Psoas muscle (tissue), 8 donors: ENCODE data around the gene ZNF385D. TPM values are rescaled to one million over a fixed set of nuclear protein-coding genes. Genes with fewer than 3 reads are reported as not detected.

Experiments
- ATAC-seq, 4 donors: fragments of 200-7000 bp; cut with Tn5 transposase; one replicate each; pipeline ENCODE4 v1.9.1; 2020; ENCODE audit warnings: moderate library complexity in 3 of 4, mild to moderate bottlenecking in 2 of 4
- DNase-seq, 2 donors: peaks; one replicate each; pipeline ENCODE4 v3.0.0-alpha.2; 2020
- H3K27ac ChIP-seq: fragments of 200-600 bp; one replicate; pipeline ENCODE4 v1.8.0; 2022
- H3K27me3 ChIP-seq, 3 donors: fragments of 200-600 bp in 1 of 3; one replicate each; pipeline versions ENCODE4 v1.6.1 to v1.8.0; 2013 to 2022; ENCODE audit warnings: low read length in 2 of 3, mild to moderate bottlenecking in 2 of 3, moderate library complexity in 1 of 3; ENCODE audit not compliant: insufficient read depth in 3 of 3
- H3K36me3 ChIP-seq, 2 donors: fragments of 200-600 bp in 1 of 2; one replicate each; pipeline versions ENCODE4 v1.6.1 to v1.8.0; 2013 to 2022; ENCODE audit warnings: low read depth in 1 of 2, mild to moderate bottlenecking in 1 of 2, moderate library complexity in 1 of 2; ENCODE audit not compliant: insufficient read depth in 1 of 2
- H3K4me1 ChIP-seq: fragments of 200-600 bp; one replicate; pipeline ENCODE4 v1.8.0; 2022
- H3K4me3 ChIP-seq: fragments of 200-600 bp; one replicate; pipeline ENCODE4 v1.8.0; 2022; ENCODE audit warnings: mild to moderate bottlenecking
- H3K9me3 ChIP-seq: fragments of 200-600 bp; one replicate; pipeline ENCODE4 v1.8.0; 2022
- WGBS, 3 donors: extraction: QIAGEN DNeasy Blood & Tissue Kit; methylation state at CpG; one replicate each; pipeline versions ENCODE4 v1.1.6 to v1.1.7; 2013; 5-methylcytosine and 5-hydroxymethylcytosine counted together
- intact Hi-C, 2 donors: fragments of 100-400 bp; cut with DNase I; formaldehyde crosslinking; loops; one replicate each; pipeline versions ENCODE4 v1.11.0 to v1.14.2; 2022
- polyA plus RNA-seq, 3 donors: library from polyadenylated mRNA; stranded (reverse); fragments of 200-250 nt; gene quantifications; one replicate each; pipeline ENCODE4 v1.2.3, GENCODE V29; 2013
- total RNA-seq, 4 donors: library from RNA; stranded (reverse); fragmentation: NEBNext Ultra II Directional in 2 of 4; extraction: Animal tissue kit (Norgen Biotek cat#: 25700) in 2 of 4; gene quantifications; one replicate each; pipeline versions ENCODE4 v1.2.1 to v1.2.4, GENCODE V29; 2021 to 2023
- TF ChIP-seq, protein P1 (sequence below): fragments of 200-600 bp; IDR thresholded peaks from one replicate; pipeline ENCODE4 v1.8.0; 2022; ENCODE audit warnings: antibody characterized with exemption
- donor health status: healthy with polysubstance abuse.
- donor health status: DM: no; HTN: no; CAD: no; lungs with moderate emphysema.
- donor health status: Bipolar disorder and iron deficiency.
- donor health status: healthy.
- donor health status: DM: yes; HTN: yes; CAD: no.
- donor health status: DM: no; HTN: no; CAD: no.
- donor health status: DM: no; HTN: no; CAD: no.
- donor health status: DM: yes; HTN: yes; CAD: no.

Gene ZNF385D
- total and polyA plus RNA-seq, 7 donors: 0.55 to 8.7 (median 3.7) TPM

- WGBS, 3 donors: 31 to 43% (median 36%) methylated on average over 6 of the region's 6 CpGs
- TF ChIP-seq, protein P1, sequence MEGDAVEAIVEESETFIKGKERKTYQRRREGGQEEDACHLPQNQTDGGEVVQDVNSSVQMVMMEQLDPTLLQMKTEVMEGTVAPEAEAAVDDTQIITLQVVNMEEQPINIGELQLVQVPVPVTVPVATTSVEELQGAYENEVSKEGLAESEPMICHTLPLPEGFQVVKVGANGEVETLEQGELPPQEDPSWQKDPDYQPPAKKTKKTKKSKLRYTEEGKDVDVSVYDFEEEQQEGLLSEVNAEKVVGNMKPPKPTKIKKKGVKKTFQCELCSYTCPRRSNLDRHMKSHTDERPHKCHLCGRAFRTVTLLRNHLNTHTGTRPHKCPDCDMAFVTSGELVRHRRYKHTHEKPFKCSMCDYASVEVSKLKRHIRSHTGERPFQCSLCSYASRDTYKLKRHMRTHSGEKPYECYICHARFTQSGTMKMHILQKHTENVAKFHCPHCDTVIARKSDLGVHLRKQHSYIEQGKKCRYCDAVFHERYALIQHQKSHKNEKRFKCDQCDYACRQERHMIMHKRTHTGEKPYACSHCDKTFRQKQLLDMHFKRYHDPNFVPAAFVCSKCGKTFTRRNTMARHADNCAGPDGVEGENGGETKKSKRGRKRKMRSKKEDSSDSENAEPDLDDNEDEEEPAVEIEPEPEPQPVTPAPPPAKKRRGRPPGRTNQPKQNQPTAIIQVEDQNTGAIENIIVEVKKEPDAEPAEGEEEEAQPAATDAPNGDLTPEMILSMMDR: no peak
- no peak for DNase-seq
- Histone ChIP-seq H3K36me3 (no peaks in the 10 kb centered on the region), H3K4me3 (no peak overlapping the region), H3K4me1 (no peaks in the 10 kb centered on the region), H3K27me3 (no peaks in the 10 kb centered on the region), H3K27ac (no peak overlapping the region), H3K9me3 (no peaks in the 10 kb centered on the region)
- intact Hi-C loops: no loop called here
- no peak for ATAC-seq
These were observed 85.4 kb downstream of the ZNF385D start for GRCh38 chr3:21665444-21666100.

GRCh38 chr3:21664996-21665395 is 86.0 kb downstream of the ZNF385D start:
- Histone ChIP-seq H3K27ac (no peak overlapping the region), H3K27me3 (no peaks in the 10 kb centered on the region), H3K9me3 (no peaks in the 10 kb centered on the region), H3K36me3 (no peaks in the 10 kb centered on the region), H3K4me3 (no peak overlapping the region), H3K4me1 (no peaks in the 10 kb centered on the region)
- TF ChIP-seq, protein P1: no peak
- intact Hi-C loops: no loop called here
- ATAC-seq (no peak), DNase-seq (no peak)
- WGBS, 3 donors: 55 to 87% (median 55%) methylated on average over 3 of the region's 3 CpGs

DNA sequence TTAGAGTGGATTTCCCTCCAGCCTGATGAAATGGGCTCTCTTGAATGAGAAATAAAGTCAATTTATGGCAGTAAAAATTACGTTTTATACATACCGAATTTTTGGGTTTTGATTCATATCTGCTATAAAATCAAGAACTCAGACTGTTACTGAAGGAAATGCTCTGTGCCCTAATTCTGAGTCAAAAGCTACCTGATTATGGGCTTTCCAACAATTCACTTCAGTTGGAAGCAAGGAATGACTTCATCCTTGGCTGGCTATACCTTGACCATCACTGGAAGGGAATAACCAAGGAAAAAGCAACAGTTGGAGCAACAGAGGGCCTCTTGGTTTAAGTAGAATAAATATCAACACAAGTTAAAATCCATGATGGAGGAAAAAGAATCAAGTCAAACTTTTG is 88.6 kb downstream of the ZNF385D start:
- H3K27me3 ChIP-seq: no peaks in the 10 kb centered on the region
- H3K4me3 ChIP-seq: no peak overlapping the region
- intact Hi-C loops: no loop called here
- TF ChIP-seq, protein P1: no peak
- no peaks in the 10 kb centered on the region for H3K9me3 ChIP-seq
- no peaks in the 10 kb centered on the region for H3K36me3 ChIP-seq
- WGBS, 3 donors: 92 to 97% (median 94%) methylated on average over 2 of the region's 2 CpGs
- DNase-seq: no peak
- no peaks in the 10 kb centered on the region for H3K4me1 ChIP-seq
- ATAC-seq: no peak
- H3K27ac ChIP-seq: no peak overlapping the region

DNA sequence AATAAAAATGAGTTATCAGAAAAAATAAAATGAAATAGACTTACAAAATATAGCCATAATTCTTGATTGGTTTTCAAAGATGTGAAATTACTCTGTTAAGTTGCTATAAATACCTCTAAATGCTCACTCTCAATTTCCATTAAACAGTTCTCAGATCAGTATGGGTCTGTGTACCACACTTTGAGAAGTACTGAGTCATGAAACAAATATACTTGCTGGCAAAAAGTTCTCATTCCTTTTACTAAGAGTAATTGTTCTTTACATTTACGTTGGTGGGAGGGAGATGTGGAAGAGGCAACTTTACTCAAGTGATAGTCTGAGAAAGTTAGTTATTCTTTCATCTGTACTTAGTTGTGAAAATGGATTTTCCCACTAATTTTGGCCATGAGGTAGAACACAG is 96.3 kb downstream of the ZNF385D start:
- TF ChIP-seq, protein P1: no peak
- Histone ChIP-seq H3K4me3 (no peak overlapping the region), H3K36me3 (no peaks in the 10 kb centered on the region), H3K4me1 (no peaks in the 10 kb centered on the region), H3K27ac (no peak overlapping the region), H3K9me3 (no peaks in the 10 kb centered on the region), H3K27me3 (no peaks in the 10 kb centered on the region)
- DNase-seq: no peak
- intact Hi-C loops: no loop called here
- ATAC-seq: no peak
- 41 to 67% (median 64%) methylated on average over 1 of the region's 1 CpG for WGBS, 3 donors

GRCh38 chr3:21654241-21654640 is 96.8 kb downstream of the ZNF385D start:
- Histone ChIP-seq H3K9me3 (no peaks in the 10 kb centered on the region), H3K27me3 (no peaks in the 10 kb centered on the region), H3K4me1 (no peaks in the 10 kb centered on the region), H3K27ac (no peak overlapping the region), H3K4me3 (no peak overlapping the region), H3K36me3 (no peaks in the 10 kb centered on the region)
- intact Hi-C loops: no loop called here
- TF ChIP-seq, protein P1: no peak
- ATAC-seq: no peak
- DNase-seq: no peak
- 77 to 79% (median 78%) methylated on average over 5 of the region's 5 CpGs for WGBS, 3 donors
